DND-41 (cell line): ENCODE data around the gene KIR3DL1.

Source experiments
- CTCF ChIP-seq: IDR thresholded peaks from 2 replicates; pipeline ENCODE4 v1.5.1; 2012; ENCODE audit warnings: borderline replicate concordance, low read length, moderate library complexity, mild to moderate bottlenecking; ENCODE audit not compliant: poor library complexity, severe bottlenecking; ENCODE audit errors: extremely low read depth
- EZH2 ChIP-seq: IDR thresholded peaks from 3 replicates; pipeline ENCODE4 v1.6.1; 2012; ENCODE audit warnings: borderline replicate concordance, low read depth, mild to moderate bottlenecking, moderate library complexity, low read length, inconsistent platforms; ENCODE audit not compliant: severe bottlenecking

GRCh38 chr19:54803410-54803809 is 12.9 kb upstream of the KIR3DL1 start, which contains the start of gene KIR2DL4:
- TF ChIP-seq CTCF, result no peak
- no peak for TF ChIP-seq EZH2
